Measurements from ENCODE around the gene PCDH19.
"Not testable (repeated sequence)": the region's sequence is repeated elsewhere in the genome, so short reads cannot be mapped to it uniquely, and the experiment has no call there.

PCDH19 gene

GRCh38 chrX:100409610-100410590, at the start of gene PCDH19:
TSS of gene PCDH19 (minus strand) at chrX:100410273. CDS start at chrX:100408597, 1,676 bp downstream.
- DNase-seq = peak; percentile 62

GRCh38 chrX:100449696-100450608, 39.9 kb upstream of the PCDH19 start:
- no peak for DNase-seq

- peak; percentile 3 for DNase-seq
Observed at GRCh38 chrX:100447655-100448397, 37.8 kb upstream of the PCDH19 start.

- DNase-seq = no peak
Observed at GRCh38 chrX:100445593-100445992, 35.5 kb upstream of the PCDH19 start.

- not testable (repeated sequence) for DNase-seq
Observed at GRCh38 chrX:100441321-100441720, 31.2 kb upstream of the PCDH19 start.

GRCh38 chrX:100440006-100440405, 29.9 kb upstream of the PCDH19 start:
- DNase-seq = no peak

GRCh38 chrX:100435726-100436125, 25.7 kb upstream of the PCDH19 start:
- no peak for DNase-seq

GRCh38 chrX:100424012-100424411, 13.9 kb upstream of the PCDH19 start:
- DNase-seq = no peak

- DNase-seq = no peak
Observed at GRCh38 chrX:100418556-100418955, 8.5 kb upstream of the PCDH19 start.

- DNase-seq = no peak
Observed at GRCh38 chrX:100417681-100418080, 7.6 kb upstream of the PCDH19 start.

- DNase-seq = peak; percentile 32
Observed at GRCh38 chrX:100413229-100413628, 3.2 kb upstream of the PCDH19 start.

GRCh38 chrX:100411802-100412715, 2.0 kb upstream of the PCDH19 start:
- DNase-seq = no peak

GRCh38 chrX:100410901-100411801, 1.1 kb upstream of the PCDH19 start:
- DNase-seq = no peak

- no peak for DNase-seq
Observed at GRCh38 chrX:100408713-100409609, 1.1 kb downstream of the PCDH19 start.

- no peak for DNase-seq
Observed at GRCh38 chrX:100407784-100408712, 2.0 kb downstream of the PCDH19 start.

GRCh38 chrX:100407147-100407783, 2.8 kb downstream of the PCDH19 start:
- no peak for DNase-seq

GRCh38 chrX:100405424-100405823, 4.6 kb downstream of the PCDH19 start:
- no peak for DNase-seq

- DNase-seq = no peak
Observed at GRCh38 chrX:100404851-100405250, 5.2 kb downstream of the PCDH19 start.
